SU-DHL-6 (cell line): ENCODE data around the gene TSPAN17.

ENCODE experiments used
- H2AFZ ChIP-seq: fragments of 200-600 bp; sonication (generic); 2 replicates; pipeline ENCODE4 v1.6.1; 2014; ENCODE audit warnings: low read depth, mild to moderate bottlenecking, moderate library complexity, mixed read lengths, antibody characterized with exemption, low read length; ENCODE audit not compliant: severe bottlenecking
- H3F3A ChIP-seq: fragments of 200-600 bp; shearing (Covaris generic); 2 replicates; pipeline ENCODE4 v1.6.0; 2016; ENCODE audit warnings: antibody characterized with exemption, mild to moderate bottlenecking; ENCODE audit not compliant: insufficient read depth
- H3K27ac ChIP-seq: fragments of 200-600 bp; sonication (generic); 2 replicates; pipeline ENCODE4 v1.5.1; 2016; ENCODE audit warnings: low read depth, mild to moderate bottlenecking, low read length, moderate library complexity, mixed read lengths
- H3K27me3 ChIP-seq: fragments of 200-600 bp; sonication (generic), shearing (Covaris generic); 2 replicates; pipeline ENCODE4 v1.6.0; 2014; ENCODE audit warnings: mild to moderate bottlenecking, low read length
- H3K36me3 ChIP-seq: fragments of 200-600 bp; sonication (generic); 2 replicates; pipeline ENCODE4 v1.6.1; 2014; ENCODE audit warnings: mild to moderate bottlenecking, low read length, mixed read lengths
- H3K4me2 ChIP-seq: fragments of 300-600, 200-600 bp; shearing (Covaris generic), sonication (generic); 2 replicates; pipeline ENCODE4 v1.6.0; 2014; ENCODE audit warnings: low read length, low read depth, mild to moderate bottlenecking; ENCODE audit not compliant: poor library complexity, severe bottlenecking
- H3K4me3 ChIP-seq: fragments of 200-600 bp; sonication (generic); 2 replicates; pipeline ENCODE4 v1.5.1; 2014; ENCODE audit warnings: antibody characterized with exemption, low read length, mild to moderate bottlenecking, mixed read lengths; ENCODE audit not compliant: insufficient read depth, poor library complexity, severe bottlenecking
- H3K79me2 ChIP-seq: fragments of 200-600 bp; sonication (generic); 2 replicates; pipeline ENCODE4 v1.6.1; 2014; ENCODE audit warnings: mild to moderate bottlenecking, low read length, moderate library complexity; ENCODE audit not compliant: insufficient read depth
- H3K9ac ChIP-seq: fragments of 200-600 bp; sonication (generic); 2 replicates; pipeline ENCODE4 v1.7.0; 2014; ENCODE audit warnings: mild to moderate bottlenecking, low read length
- H3K9me2 ChIP-seq: fragments of 200-600 bp; sonication (generic); replicated peaks from 2 replicates; pipeline ENCODE4 v1.6.1; 2014; ENCODE audit warnings: low read length; ENCODE audit not compliant: insufficient read depth
- H3K9me3 ChIP-seq: fragments of 200-600 bp; sonication (generic); 2 replicates; pipeline ENCODE4 v1.6.1; 2014; ENCODE audit warnings: low read length, mixed read lengths; ENCODE audit not compliant: insufficient read depth
- H4K20me1 ChIP-seq: fragments of 200-600 bp; sonication (generic); 2 replicates; pipeline ENCODE4 v1.6.1; 2014; ENCODE audit warnings: low read depth, mild to moderate bottlenecking, antibody characterized with exemption, low read length, moderate library complexity, mixed read lengths
- EZH2phosphoT487 ChIP-seq: fragments of 200-600 bp; sonication (generic), shearing (Covaris generic); conservative IDR thresholded peaks from 2 replicates; pipeline ENCODE4 v1.6.1; 2018; ENCODE audit warnings: mild to moderate bottlenecking, antibody characterized with exemption, low read length, moderate library complexity, mixed read lengths
- TF ChIP-seq, protein P1 (sequence below): fragments of 200-600 bp; sonication (generic); IDR thresholded peaks from one replicate; pipeline ENCODE4 v1.5.1; 2017; ENCODE audit warnings: antibody characterized with exemption, mild to moderate bottlenecking, low read length, moderate library complexity; ENCODE audit not compliant: insufficient read depth, poor library complexity, severe bottlenecking

TSPAN17 gene

DNA sequence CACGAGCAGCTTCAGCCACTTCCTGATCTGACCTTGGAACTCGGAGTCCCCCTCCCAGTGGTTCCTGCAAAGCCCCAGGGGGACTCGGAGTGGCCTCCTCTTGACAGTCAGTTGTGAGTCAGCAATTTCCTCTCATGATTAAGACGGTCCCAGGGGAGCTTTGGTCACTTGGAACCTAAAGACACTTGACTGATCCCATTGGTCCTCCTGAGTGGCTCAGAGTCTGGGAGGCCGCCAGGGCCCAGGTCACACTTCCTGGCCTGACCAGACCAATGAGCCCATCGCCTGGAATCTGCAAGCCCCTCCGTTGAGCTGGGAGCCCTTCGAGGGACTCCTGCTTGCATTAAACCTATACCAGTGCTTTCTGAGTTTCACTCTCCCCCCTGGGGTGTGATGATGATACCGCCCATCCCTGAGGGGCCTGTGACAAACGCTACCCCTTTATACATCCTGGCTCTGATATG is 29.1 kb downstream of the TSPAN17 start:
- Histone ChIP-seq H2AFZ (no peak overlapping the region), H3K79me2 (no peaks in the 10 kb centered on the region), H3K4me3 (no peak overlapping the region), H3F3A (no peaks in the 10 kb centered on the region), H3K27ac (no peak overlapping the region), H3K9ac (no peak overlapping the region), H3K4me2 (no peak overlapping the region), H3K27me3 (no peaks in the 10 kb centered on the region), H4K20me1 (no peaks in the 10 kb centered on the region), H3K9me2 (no peaks in the 10 kb centered on the region), H3K36me3 (no peaks in the 10 kb centered on the region), H3K9me3 (no peaks in the 10 kb centered on the region)
- no peak for TF ChIP-seq EZH2phosphoT487
- TF ChIP-seq, protein P1, sequence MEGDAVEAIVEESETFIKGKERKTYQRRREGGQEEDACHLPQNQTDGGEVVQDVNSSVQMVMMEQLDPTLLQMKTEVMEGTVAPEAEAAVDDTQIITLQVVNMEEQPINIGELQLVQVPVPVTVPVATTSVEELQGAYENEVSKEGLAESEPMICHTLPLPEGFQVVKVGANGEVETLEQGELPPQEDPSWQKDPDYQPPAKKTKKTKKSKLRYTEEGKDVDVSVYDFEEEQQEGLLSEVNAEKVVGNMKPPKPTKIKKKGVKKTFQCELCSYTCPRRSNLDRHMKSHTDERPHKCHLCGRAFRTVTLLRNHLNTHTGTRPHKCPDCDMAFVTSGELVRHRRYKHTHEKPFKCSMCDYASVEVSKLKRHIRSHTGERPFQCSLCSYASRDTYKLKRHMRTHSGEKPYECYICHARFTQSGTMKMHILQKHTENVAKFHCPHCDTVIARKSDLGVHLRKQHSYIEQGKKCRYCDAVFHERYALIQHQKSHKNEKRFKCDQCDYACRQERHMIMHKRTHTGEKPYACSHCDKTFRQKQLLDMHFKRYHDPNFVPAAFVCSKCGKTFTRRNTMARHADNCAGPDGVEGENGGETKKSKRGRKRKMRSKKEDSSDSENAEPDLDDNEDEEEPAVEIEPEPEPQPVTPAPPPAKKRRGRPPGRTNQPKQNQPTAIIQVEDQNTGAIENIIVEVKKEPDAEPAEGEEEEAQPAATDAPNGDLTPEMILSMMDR, result no peak

- Histone ChIP-seq H3K9me3 (no peaks in the 10 kb centered on the region), H3K4me2 (no peak overlapping the region), H3K79me2 (no peaks in the 10 kb centered on the region), H3K27me3 (no peaks in the 10 kb centered on the region), H3F3A (no peaks in the 10 kb centered on the region), H4K20me1 (no peaks in the 10 kb centered on the region), H3K9ac (no peak overlapping the region), H3K27ac (no peak overlapping the region), H3K4me3 (no peak overlapping the region), H2AFZ (no peak overlapping the region), H3K36me3 (no peaks in the 10 kb centered on the region), H3K9me2 (no peaks in the 10 kb centered on the region)
- TF ChIP-seq, protein P1, result no peak
- TF ChIP-seq EZH2phosphoT487, result no peak
Observed at GRCh38 chr5:176677209-176677939, 30.1 kb downstream of the TSPAN17 start.

- Histone ChIP-seq H3K9ac (no peak overlapping the region), H2AFZ (no peak overlapping the region), H3K27me3 (no peaks in the 10 kb centered on the region), H3K9me2 (no peaks in the 10 kb centered on the region), H3K36me3 (no peaks in the 10 kb centered on the region), H3K79me2 (no peaks in the 10 kb centered on the region), H3K9me3 (no peaks in the 10 kb centered on the region), H3K4me2 (no peak overlapping the region), H4K20me1 (no peaks in the 10 kb centered on the region), H3F3A (no peaks in the 10 kb centered on the region), H3K4me3 (no peak overlapping the region), H3K27ac (no peak overlapping the region)
- TF ChIP-seq, protein P1, result no peak
- no peak for TF ChIP-seq EZH2phosphoT487
Observed at GRCh38 chr5:176678584-176678983, 31.3 kb downstream of the TSPAN17 start.
